ENCODE results near the gene TMEM45A. TPM values are rescaled to one million over a fixed set of nuclear protein-coding genes. Genes with fewer than 3 reads are reported as not detected.

Gene TMEM45A
- total RNA-seq, 1 experiment from 2014 or later = 0.73 TPM

DNA sequence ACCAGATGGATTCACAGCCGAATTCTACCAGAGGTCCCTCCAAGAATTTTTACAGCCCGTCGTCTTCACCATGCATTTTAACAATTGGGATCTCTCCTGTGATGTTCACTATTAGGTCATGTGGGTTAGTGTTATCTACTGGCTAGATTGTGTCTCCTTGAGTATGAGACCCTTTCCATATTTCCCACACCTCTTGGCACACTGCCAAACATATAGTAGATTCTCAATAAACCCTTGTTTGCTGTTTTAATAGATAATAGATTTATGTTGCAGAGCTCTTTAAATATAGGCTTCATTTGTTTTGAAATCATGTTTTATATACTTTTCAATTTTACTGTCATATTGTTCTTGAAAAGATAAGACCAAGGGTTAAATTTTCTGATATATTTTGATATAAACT, 82.1 kb downstream of the TMEM45A start:
- Mint-ChIP-seq H3K4me1 (ENCODE audit: low read depth, unreplicated experiment) (peaks cover 8% of the 10 kb centered on the region), H3K36me3 (ENCODE audit: insufficient read depth, unreplicated experiment) (no peaks in the 10 kb centered on the region), H3K27ac (ENCODE audit: unreplicated experiment) (no peak overlapping the region), H3K9me3 (ENCODE audit: low read depth, unreplicated experiment) (no peaks in the 10 kb centered on the region), H3K4me3 (ENCODE audit: low read depth, unreplicated experiment) (no peak overlapping the region), H3K27me3 (ENCODE audit: unreplicated experiment) (no peaks in the 10 kb centered on the region)
- CTCF ChIA-PET = no interaction called here
- intact Hi-C loops (cut with micrococcal nuclease; ENCODE audit: unreplicated experiment) = no loop called here
- TF ChIP-seq, protein P1, sequence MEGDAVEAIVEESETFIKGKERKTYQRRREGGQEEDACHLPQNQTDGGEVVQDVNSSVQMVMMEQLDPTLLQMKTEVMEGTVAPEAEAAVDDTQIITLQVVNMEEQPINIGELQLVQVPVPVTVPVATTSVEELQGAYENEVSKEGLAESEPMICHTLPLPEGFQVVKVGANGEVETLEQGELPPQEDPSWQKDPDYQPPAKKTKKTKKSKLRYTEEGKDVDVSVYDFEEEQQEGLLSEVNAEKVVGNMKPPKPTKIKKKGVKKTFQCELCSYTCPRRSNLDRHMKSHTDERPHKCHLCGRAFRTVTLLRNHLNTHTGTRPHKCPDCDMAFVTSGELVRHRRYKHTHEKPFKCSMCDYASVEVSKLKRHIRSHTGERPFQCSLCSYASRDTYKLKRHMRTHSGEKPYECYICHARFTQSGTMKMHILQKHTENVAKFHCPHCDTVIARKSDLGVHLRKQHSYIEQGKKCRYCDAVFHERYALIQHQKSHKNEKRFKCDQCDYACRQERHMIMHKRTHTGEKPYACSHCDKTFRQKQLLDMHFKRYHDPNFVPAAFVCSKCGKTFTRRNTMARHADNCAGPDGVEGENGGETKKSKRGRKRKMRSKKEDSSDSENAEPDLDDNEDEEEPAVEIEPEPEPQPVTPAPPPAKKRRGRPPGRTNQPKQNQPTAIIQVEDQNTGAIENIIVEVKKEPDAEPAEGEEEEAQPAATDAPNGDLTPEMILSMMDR (IDR thresholded peaks at IDR 0.05; ENCODE audit: unreplicated experiment) = no peak
- no peak for DNase-seq
- BruUV-seq (replicated peaks) = no TSS peak

DNA sequence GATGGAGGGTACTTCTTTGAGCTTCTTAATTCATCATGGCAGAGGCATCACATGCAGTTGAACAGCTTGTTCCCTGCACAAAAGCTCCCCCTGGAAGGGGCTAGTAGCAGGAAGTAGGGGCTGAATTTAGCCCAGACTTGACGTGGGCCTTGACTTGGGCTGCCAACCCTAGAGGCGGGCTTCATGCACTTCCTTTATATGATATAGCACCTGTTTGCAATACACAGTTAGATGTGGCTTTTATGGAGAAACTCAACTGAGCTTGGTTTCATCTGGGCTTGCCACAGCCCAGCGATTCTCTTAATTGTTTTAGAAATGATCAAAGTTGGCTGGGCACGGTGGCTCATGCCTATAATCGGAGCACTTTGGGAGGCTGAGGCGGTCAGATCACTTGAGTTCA, 83.3 kb downstream of the TMEM45A start:
- H3K36me3 Mint-ChIP-seq (ENCODE audit: insufficient read depth, unreplicated experiment) = no peaks in the 10 kb centered on the region
- CTCF ChIA-PET = interaction anchor here (0.6 to 1.8 kb wide), 3 partner anchors 14 to 150 kb away, joined by 3 to 6 read pairs (median 3); no protein-coding TSS in a partner anchor
- H3K27ac Mint-ChIP-seq (ENCODE audit: unreplicated experiment) = no peak overlapping the region
- no TSS peak for BruUV-seq (replicated peaks)
- intact Hi-C loops (cut with micrococcal nuclease; ENCODE audit: unreplicated experiment) = no loop called here
- H3K4me3 Mint-ChIP-seq (ENCODE audit: low read depth, unreplicated experiment) = no peak overlapping the region
- H3K27me3 Mint-ChIP-seq (ENCODE audit: unreplicated experiment) = no peaks in the 10 kb centered on the region
- TF ChIP-seq, protein P1 (IDR thresholded peaks at IDR 0.05; ENCODE audit: unreplicated experiment) = no peak
- DNase-seq = no peak
- H3K9me3 Mint-ChIP-seq (ENCODE audit: low read depth, unreplicated experiment) = no peaks in the 10 kb centered on the region
- H3K4me1 Mint-ChIP-seq (ENCODE audit: low read depth, unreplicated experiment) = peaks cover 8% of the 10 kb centered on the region

DNA sequence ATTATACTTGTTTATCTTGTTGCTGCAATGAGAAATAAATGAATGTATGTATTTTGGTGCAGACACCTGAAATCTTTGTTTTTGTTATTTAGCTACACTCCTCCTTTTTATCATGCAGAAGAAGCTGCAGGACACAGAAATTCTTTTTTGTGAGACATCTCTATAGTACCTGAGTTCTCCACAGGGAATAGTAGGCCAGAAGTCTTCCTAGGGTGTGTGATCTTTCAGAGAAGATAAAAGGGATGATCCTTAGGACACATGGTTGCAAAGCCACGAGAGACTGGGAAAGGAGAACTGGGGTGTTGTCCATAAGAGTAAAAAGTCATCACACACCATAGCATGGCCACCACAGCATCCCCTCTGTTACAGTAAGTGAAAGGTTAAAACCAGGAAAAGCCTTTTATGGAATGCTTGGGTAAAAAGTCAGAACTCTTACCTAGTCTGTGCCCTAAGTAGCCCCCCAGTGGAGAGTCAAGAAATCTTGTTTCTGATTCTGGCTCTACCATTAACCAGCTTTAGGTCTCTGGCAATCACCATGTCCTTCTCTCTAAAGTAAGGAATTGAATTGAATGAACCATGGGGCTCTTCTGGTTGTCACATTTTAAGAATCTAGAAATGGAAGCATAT, 85.1 kb downstream of the TMEM45A start:
- Mint-ChIP-seq H3K4me3 (ENCODE audit: low read depth, unreplicated experiment) (no peak overlapping the region), H3K27me3 (ENCODE audit: unreplicated experiment) (no peaks in the 10 kb centered on the region), H3K4me1 (ENCODE audit: low read depth, unreplicated experiment) (peaks cover 16% of the 10 kb centered on the region), H3K27ac (ENCODE audit: unreplicated experiment) (no peak overlapping the region), H3K36me3 (ENCODE audit: insufficient read depth, unreplicated experiment) (no peaks in the 10 kb centered on the region), H3K9me3 (ENCODE audit: low read depth, unreplicated experiment) (no peaks in the 10 kb centered on the region)
- intact Hi-C loops (cut with micrococcal nuclease; ENCODE audit: unreplicated experiment) = no loop called here
- no TSS peak for BruUV-seq (replicated peaks)
- DNase-seq = no peak
- CTCF ChIA-PET = interaction anchor here (0.9 to 1.6 kb wide), 2 partner anchors 12 to 115 kb away, joined by 3 read pairs; no protein-coding TSS in a partner anchor
- TF ChIP-seq, protein P1 (IDR thresholded peaks at IDR 0.05; ENCODE audit: unreplicated experiment) = no peak

DNA sequence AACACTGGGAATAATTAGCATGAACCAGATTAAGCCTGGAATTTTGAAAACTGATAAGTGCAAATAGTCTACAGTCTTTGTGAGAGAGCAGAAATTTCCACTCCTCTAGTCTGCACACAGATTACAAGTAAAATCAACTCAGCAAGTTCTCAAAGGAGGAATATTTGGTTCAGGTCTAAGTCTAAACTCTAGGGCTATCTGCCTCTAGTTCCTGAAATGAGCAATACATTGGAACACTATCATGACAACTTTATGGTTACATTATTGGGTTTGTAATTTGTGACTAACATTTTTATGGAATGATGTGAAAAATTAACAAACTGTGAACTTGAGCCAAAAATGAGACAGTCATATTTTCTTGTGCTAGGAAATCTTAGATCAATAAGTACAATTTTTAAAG, 86.2 kb downstream of the TMEM45A start:
- no peak for DNase-seq
- Mint-ChIP-seq H3K27me3 (ENCODE audit: unreplicated experiment) (no peaks in the 10 kb centered on the region), H3K4me3 (ENCODE audit: low read depth, unreplicated experiment) (no peak overlapping the region), H3K9me3 (ENCODE audit: low read depth, unreplicated experiment) (no peaks in the 10 kb centered on the region), H3K27ac (ENCODE audit: unreplicated experiment) (no peak overlapping the region), H3K4me1 (ENCODE audit: low read depth, unreplicated experiment) (peaks cover 16% of the 10 kb centered on the region), H3K36me3 (ENCODE audit: insufficient read depth, unreplicated experiment) (no peaks in the 10 kb centered on the region)
- CTCF ChIA-PET = no interaction called here
- TF ChIP-seq, protein P1 (IDR thresholded peaks at IDR 0.05; ENCODE audit: unreplicated experiment) = no peak
- no TSS peak for BruUV-seq (replicated peaks)
- intact Hi-C loops (cut with micrococcal nuclease; ENCODE audit: unreplicated experiment) = no loop called here

All from Calu3 (cell line).